Measurements from ENCODE around the gene CA7.
A peak's percentile ranks its signal among the peaks of the same experiment; 100 is the strongest.

Gene CA7

GRCh38 chr16:66844342-66845079 lies at the start of gene CA7:
Gene CA7 (plus strand): TSS chr16:66844414. CDS start chr16:66844488, 74 bp downstream.
- DNase-seq (ENCODE audit: low read depth in 2 of 2) = no peak

GRCh38 chr16:66798161-66798560 lies 46.1 kb upstream of the CA7 start:
- no peak for DNase-seq (ENCODE audit: low read depth in 2 of 2)

- DNase-seq (ENCODE audit: low read depth in 2 of 2) = no peak
Observed at GRCh38 chr16:66800856-66801255, 43.4 kb upstream of the CA7 start.

- no peak for DNase-seq (ENCODE audit: low read depth in 2 of 2)
Observed at GRCh38 chr16:66801320-66802105, 42.7 kb upstream of the CA7 start, which contains the start of gene TERB1. Gene TERB1 (minus strand): TSS chr16:66801584. CDS start chr16:66796798, 4,786 bp downstream.

GRCh38 chr16:66802159-66802558 lies 42.1 kb upstream of the CA7 start:
- DNase-seq (ENCODE audit: low read depth in 2 of 2) = no peak

- DNase-seq (ENCODE audit: low read depth in 2 of 2) = no peak
Observed at GRCh38 chr16:66809765-66810164, 34.4 kb upstream of the CA7 start.

- DNase-seq (ENCODE audit: low read depth in 2 of 2) = no peak
Observed at GRCh38 chr16:66810391-66810790, 33.8 kb upstream of the CA7 start.

- no peak for DNase-seq (ENCODE audit: low read depth in 2 of 2)
Observed at GRCh38 chr16:66811043-66811442, 33.2 kb upstream of the CA7 start.

- no peak for DNase-seq (ENCODE audit: low read depth in 2 of 2)
Observed at GRCh38 chr16:66814734-66815133, 29.5 kb upstream of the CA7 start.

- DNase-seq (ENCODE audit: low read depth in 2 of 2) = no peak
Observed at GRCh38 chr16:66824006-66824405, 20.2 kb upstream of the CA7 start.

- peak; percentile 75 to 82 for DNase-seq (ENCODE audit: low read depth in 2 of 2)
Observed at GRCh38 chr16:66830422-66831404, 13.5 kb upstream of the CA7 start, which contains the start of gene NAE1. Gene NAE1 (minus strand): TSS chr16:66830976. CDS start chr16:66830899, 77 bp downstream.

- DNase-seq (ENCODE audit: low read depth in 2 of 2) = no peak
Observed at GRCh38 chr16:66832190-66832589, 12.0 kb upstream of the CA7 start.

GRCh38 chr16:66832661-66833305 lies 11.4 kb upstream of the CA7 start:
- DNase-seq (ENCODE audit: low read depth in 2 of 2) = no peak

- no peak for DNase-seq (ENCODE audit: low read depth in 2 of 2)
Observed at GRCh38 chr16:66834746-66835145, 9.5 kb upstream of the CA7 start.

GRCh38 chr16:66840883-66841282 lies 3.3 kb upstream of the CA7 start:
- no peak for DNase-seq (ENCODE audit: low read depth in 2 of 2)

- DNase-seq (ENCODE audit: low read depth in 2 of 2) = no peak
Observed at GRCh38 chr16:66841366-66841765, 2.8 kb upstream of the CA7 start.

GRCh38 chr16:66842765-66843164 lies 1.4 kb upstream of the CA7 start:
- no peak for DNase-seq (ENCODE audit: low read depth in 2 of 2)

- no peak for DNase-seq (ENCODE audit: low read depth in 2 of 2)
Observed at GRCh38 chr16:66843191-66843590, 1.0 kb upstream of the CA7 start.

- no peak for DNase-seq (ENCODE audit: low read depth in 2 of 2)
Observed at GRCh38 chr16:66844009-66844341, 239 bp upstream of the CA7 start.

- no peak for DNase-seq (ENCODE audit: low read depth in 2 of 2)
Observed at GRCh38 chr16:66845080-66845410, 831 bp downstream of the CA7 start.

- DNase-seq (ENCODE audit: low read depth in 2 of 2) = no peak
Observed at GRCh38 chr16:66845791-66846221, 1.6 kb downstream of the CA7 start.
